ENCODE results near the gene DUS1L. TPM values are rescaled to one million over a fixed set of nuclear protein-coding genes. Genes with fewer than 3 reads are reported as not detected.

The DUS1L gene
- polyA plus RNA-seq, 2 of the 4 experiments (the other 2 are of a cell fraction), result 48.1 to 83.6 TPM

DNA sequence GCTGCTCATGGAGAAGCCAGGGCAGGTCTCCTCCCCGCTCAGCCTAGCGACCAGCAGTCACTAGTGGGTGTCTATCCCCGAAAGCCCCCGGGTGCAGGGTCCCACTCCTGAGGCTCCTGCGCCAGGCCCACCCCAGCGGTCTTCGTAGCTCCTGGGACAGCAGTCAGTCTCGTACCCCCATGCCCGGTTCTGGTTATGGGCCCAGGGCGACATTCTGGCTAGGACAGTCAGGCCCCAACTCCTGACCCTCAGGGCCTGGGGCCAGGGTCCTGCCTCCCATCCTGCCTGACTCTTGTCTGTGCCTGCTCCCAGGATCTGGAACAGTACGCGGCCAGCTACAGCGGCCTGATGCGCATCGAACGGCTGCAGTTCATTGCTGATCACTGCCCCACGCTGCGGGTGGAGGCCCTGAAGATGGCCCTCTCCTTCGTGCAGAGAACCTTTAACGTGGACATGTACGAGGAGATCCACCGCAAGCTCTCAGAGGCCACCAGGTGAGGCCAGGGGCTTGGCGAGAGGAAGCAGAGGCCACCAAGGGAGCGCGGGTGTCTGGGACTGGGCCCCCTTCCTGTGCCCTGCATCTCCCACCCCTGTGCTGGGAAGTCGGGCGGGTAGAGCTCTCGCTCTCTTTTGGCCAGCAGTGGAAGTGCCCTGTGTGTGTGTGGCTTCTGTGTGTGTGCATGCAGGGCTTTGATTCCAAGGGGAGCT, 11.9 kb downstream of the DUS1L start:
- FAIRE-seq, result no peak
- POLR2A ChIA-PET, result interaction anchor here (0.9 kb wide), 1 partner anchor 16 kb away, joined by 3 read pairs; the partner anchor contains the start of gene DCXR
- no peak for DNase-seq (ENCODE audit: low read depth in 1 of 2, low spot score in 1 of 2)
- WGBS (ENCODE audit: missing lambda C conversion rate), result 93% methylated on average over 28 of the region's 28 CpGs
- peaks cover 16% of the 10 kb centered on the region; the same call in 2 of the 3 replicates for H3K4me1 ChIP-seq
- H3K27ac ChIP-seq, result no peak overlapping the region
- CTCF ChIA-PET, result interaction anchor here (0.9 to 21.7 kb wide), 5 partner anchors 12 to 94 kb away, joined by 3 to 191 read pairs (median 24); partner anchors contain the start of genes DCXR, DUS1L and RAC3
- TF ChIP-seq JUNB (IDR thresholded peaks at IDR 0.05) (no peak), FOXS1 (CRISPR knock-in tag; IDR thresholded peaks at IDR 0.05) (no peak), CHD4 (IDR thresholded peaks at IDR 0.05; ENCODE audit: borderline replicate concordance) (no peak), MYC (IDR thresholded peaks at IDR 0.05; ENCODE audit: borderline replicate concordance, low read length) (no peak), RCOR1 (IDR thresholded peaks at IDR 0.05; ENCODE audit: low read depth, low read length) (no peak), KDM1A (IDR thresholded peaks at IDR 0.05; ENCODE audit: low read depth) (no peak), NFE2L2 (conservative IDR thresholded peaks at IDR 0.05; ENCODE audit: low read length) (no peak), NPAS2 (CRISPR knock-in tag; IDR thresholded peaks at IDR 0.05; ENCODE audit: borderline replicate concordance) (no peak), FOSL2 (IDR thresholded peaks at IDR 0.05) (no peak), FOSL2 (CRISPR knock-in tag; IDR thresholded peaks at IDR 0.05) (no peak)
- TF ChIP-seq, protein P1, sequence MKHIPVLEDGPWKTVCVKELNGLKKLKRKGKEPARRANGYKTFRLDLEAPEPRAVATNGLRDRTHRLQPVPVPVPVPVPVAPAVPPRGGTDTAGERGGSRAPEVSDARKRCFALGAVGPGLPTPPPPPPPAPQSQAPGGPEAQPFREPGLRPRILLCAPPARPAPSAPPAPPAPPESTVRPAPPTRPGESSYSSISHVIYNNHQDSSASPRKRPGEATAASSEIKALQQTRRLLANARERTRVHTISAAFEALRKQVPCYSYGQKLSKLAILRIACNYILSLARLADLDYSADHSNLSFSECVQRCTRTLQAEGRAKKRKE (CRISPR knock-in tag; IDR thresholded peaks at IDR 0.05; ENCODE audit: low read depth), result no peak
- H3K4me3 ChIP-seq, result 0 out of 3 replicates have a peak overlapping the region, but pooled peaks have one; percentile 97
- H3K4me2 ChIP-seq, result peak overlapping the region; percentile 91
- no peak; a peak in 1 of 6 replicates for ATAC-seq
- no peaks in the 10 kb centered on the region for H3K9me3 ChIP-seq

DNA sequence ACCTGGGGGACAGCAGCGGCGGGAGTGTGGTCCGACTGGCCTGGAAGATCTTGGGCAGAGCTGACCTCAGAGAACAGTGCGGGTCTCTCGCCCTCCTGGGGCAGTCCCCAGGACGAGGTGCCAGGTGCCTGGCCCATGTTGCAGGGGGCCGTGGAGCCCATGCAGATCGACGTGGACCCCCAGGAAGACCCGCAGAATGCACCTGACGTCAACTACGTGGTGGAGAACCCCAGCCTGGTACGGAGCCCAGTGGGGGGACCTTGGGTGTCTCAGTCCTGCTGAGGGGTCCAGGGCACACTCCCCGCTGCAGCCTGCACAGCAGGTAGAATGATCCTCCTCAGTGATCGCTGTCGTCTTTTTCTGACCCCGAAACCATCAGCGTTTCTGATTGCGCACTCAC, 12.5 kb downstream of the DUS1L start:
- TF ChIP-seq, protein P2, sequence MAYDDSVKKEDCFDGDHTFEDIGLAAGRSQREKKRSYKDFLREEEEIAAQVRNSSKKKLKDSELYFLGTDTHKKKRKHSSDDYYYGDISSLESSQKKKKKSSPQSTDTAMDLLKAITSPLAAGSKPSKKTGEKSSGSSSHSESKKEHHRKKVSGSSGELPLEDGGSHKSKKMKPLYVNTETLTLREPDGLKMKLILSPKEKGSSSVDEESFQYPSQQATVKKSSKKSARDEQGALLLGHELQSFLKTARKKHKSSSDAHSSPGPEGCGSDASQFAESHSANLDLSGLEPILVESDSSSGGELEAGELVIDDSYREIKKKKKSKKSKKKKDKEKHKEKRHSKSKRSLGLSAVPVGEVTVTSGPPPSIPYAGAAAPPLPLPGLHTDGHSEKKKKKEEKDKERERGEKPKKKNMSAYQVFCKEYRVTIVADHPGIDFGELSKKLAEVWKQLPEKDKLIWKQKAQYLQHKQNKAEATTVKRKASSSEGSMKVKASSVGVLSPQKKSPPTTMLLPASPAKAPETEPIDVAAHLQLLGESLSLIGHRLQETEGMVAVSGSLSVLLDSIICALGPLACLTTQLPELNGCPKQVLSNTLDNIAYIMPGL (CRISPR knock-in tag; IDR thresholded peaks at IDR 0.05; ENCODE audit: borderline replicate concordance), result no peak
- no peak for TF ChIP-seq MAZ (IDR thresholded peaks at IDR 0.05; ENCODE audit: borderline replicate concordance, low read depth, low read length)
- no peak for TF ChIP-seq CHD4 (IDR thresholded peaks at IDR 0.05; ENCODE audit: borderline replicate concordance)
- no peak for TF ChIP-seq KDM5A (IDR thresholded peaks at IDR 0.05)
- TF ChIP-seq RCOR1 (IDR thresholded peaks at IDR 0.05; ENCODE audit: low read depth, low read length), result no peak
- TF ChIP-seq, protein P3, sequence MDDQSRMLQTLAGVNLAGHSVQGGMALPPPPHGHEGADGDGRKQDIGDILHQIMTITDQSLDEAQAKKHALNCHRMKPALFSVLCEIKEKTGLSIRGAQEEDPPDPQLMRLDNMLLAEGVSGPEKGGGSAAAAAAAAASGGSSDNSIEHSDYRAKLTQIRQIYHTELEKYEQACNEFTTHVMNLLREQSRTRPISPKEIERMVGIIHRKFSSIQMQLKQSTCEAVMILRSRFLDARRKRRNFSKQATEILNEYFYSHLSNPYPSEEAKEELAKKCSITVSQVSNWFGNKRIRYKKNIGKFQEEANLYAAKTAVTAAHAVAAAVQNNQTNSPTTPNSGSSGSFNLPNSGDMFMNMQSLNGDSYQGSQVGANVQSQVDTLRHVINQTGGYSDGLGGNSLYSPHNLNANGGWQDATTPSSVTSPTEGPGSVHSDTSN (IDR thresholded peaks at IDR 0.05), result no peak
- TF ChIP-seq HOXB13 (CRISPR knock-in tag; IDR thresholded peaks at IDR 0.05; ENCODE audit: low read depth), result no peak
- TF ChIP-seq, protein P4, sequence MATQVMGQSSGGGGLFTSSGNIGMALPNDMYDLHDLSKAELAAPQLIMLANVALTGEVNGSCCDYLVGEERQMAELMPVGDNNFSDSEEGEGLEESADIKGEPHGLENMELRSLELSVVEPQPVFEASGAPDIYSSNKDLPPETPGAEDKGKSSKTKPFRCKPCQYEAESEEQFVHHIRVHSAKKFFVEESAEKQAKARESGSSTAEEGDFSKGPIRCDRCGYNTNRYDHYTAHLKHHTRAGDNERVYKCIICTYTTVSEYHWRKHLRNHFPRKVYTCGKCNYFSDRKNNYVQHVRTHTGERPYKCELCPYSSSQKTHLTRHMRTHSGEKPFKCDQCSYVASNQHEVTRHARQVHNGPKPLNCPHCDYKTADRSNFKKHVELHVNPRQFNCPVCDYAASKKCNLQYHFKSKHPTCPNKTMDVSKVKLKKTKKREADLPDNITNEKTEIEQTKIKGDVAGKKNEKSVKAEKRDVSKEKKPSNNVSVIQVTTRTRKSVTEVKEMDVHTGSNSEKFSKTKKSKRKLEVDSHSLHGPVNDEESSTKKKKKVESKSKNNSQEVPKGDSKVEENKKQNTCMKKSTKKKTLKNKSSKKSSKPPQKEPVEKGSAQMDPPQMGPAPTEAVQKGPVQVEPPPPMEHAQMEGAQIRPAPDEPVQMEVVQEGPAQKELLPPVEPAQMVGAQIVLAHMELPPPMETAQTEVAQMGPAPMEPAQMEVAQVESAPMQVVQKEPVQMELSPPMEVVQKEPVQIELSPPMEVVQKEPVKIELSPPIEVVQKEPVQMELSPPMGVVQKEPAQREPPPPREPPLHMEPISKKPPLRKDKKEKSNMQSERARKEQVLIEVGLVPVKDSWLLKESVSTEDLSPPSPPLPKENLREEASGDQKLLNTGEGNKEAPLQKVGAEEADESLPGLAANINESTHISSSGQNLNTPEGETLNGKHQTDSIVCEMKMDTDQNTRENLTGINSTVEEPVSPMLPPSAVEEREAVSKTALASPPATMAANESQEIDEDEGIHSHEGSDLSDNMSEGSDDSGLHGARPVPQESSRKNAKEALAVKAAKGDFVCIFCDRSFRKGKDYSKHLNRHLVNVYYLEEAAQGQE (IDR thresholded peaks at IDR 0.05), result no peak
- TF ChIP-seq JUN (IDR thresholded peaks at IDR 0.05), result no peak
- no peak for TF ChIP-seq HOXB5 (CRISPR knock-in tag; IDR thresholded peaks at IDR 0.05)
- TF ChIP-seq BHLHE40 (IDR thresholded peaks at IDR 0.05; ENCODE audit: low read depth, low read length), result no peak
- TF ChIP-seq, protein P5, sequence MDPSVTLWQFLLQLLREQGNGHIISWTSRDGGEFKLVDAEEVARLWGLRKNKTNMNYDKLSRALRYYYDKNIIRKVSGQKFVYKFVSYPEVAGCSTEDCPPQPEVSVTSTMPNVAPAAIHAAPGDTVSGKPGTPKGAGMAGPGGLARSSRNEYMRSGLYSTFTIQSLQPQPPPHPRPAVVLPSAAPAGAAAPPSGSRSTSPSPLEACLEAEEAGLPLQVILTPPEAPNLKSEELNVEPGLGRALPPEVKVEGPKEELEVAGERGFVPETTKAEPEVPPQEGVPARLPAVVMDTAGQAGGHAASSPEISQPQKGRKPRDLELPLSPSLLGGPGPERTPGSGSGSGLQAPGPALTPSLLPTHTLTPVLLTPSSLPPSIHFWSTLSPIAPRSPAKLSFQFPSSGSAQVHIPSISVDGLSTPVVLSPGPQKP (IDR thresholded peaks at IDR 0.05; ENCODE audit: low read depth, low read length), result no peak
- TF ChIP-seq POLR2A (IDR thresholded peaks at IDR 0.05; ENCODE audit: low read length), result no peak
- no peak for TF ChIP-seq NPAS2 (CRISPR knock-in tag; IDR thresholded peaks at IDR 0.05; ENCODE audit: borderline replicate concordance)
- no peak for TF ChIP-seq ESRRA (IDR thresholded peaks at IDR 0.05; ENCODE audit: borderline replicate concordance, low read length)
- TF ChIP-seq, protein P6, sequence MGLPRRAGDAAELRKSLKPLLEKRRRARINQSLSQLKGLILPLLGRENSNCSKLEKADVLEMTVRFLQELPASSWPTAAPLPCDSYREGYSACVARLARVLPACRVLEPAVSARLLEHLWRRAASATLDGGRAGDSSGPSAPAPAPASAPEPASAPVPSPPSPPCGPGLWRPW (IDR thresholded peaks at IDR 0.05), result no peak
- no peak for TF ChIP-seq CBX2 (IDR thresholded peaks at IDR 0.05; ENCODE audit: borderline replicate concordance, low read depth)
- ChIA-PET POLR2A (no interaction called here), CTCF (interaction anchor here (0.9 to 21.7 kb wide), 5 partner anchors 12 to 93 kb away, joined by 3 to 191 read pairs (median 24); partner anchors contain the start of genes DCXR, DUS1L and RAC3)
- no peaks in the 10 kb centered on the region for H3K9me3 ChIP-seq
- H3K27ac ChIP-seq, result peak overlapping the region in 1 of 2 experiments; percentile 95; a peak in 2 of 6 replicates
- H3K4me2 ChIP-seq, result peak overlapping the region; percentile 91
- FAIRE-seq (no peak), ATAC-seq (no peak), DNase-seq (ENCODE audit: low read depth in 1 of 2, low spot score in 1 of 2) (no peak)
- H3K4me3 ChIP-seq, result peak overlapping the region; percentile 97
- 92% methylated on average over 15 of the region's 19 CpGs for WGBS (ENCODE audit: missing lambda C conversion rate)
- H3K4me1 ChIP-seq, result peaks cover 16% of the 10 kb centered on the region; the same call in 2 of the 3 replicates
